Thyroid gland (tissue), 4 donors: ENCODE measurements around the gene LRFN3. TPM values are rescaled to one million over a fixed set of nuclear protein-coding genes. Genes with fewer than 3 reads are reported as not detected.

Source experiments
- DNase-seq, 2 donors: peaks; one replicate each; pipeline ENCODE4 v3.0.0-alpha.2; 2019
- H3K27ac ChIP-seq, 3 donors: fragments of 200-600 bp; sonication (generic); 1 replicate in 2 of 3; 2 replicates in 1 of 3; pipeline ENCODE4 v1.5.1; 2016 to 2019; ENCODE audit warnings: mild to moderate bottlenecking in 1 of 3, moderate library complexity in 1 of 3
- H3K27me3 ChIP-seq: fragments of 200-600 bp; sonication (generic); one replicate; pipeline ENCODE4 v1.5.1; 2019
- H3K36me3 ChIP-seq, 2 donors: fragments of 200-600 bp; sonication (generic); one replicate each; pipeline ENCODE4 v1.5.1; 2016 to 2019
- H3K4me1 ChIP-seq, 2 donors: fragments of 200-600 bp; sonication (generic); one replicate each; pipeline ENCODE4 v1.5.1; 2017 to 2019
- H3K4me3 ChIP-seq, 3 donors: fragments of 200-600 bp; sonication (generic); replicated peaks in 1 of 3; 1 replicate in 2 of 3; 2 replicates in 1 of 3; pipeline ENCODE4 v1.5.1; 2016; ENCODE audit warnings: mild to moderate bottlenecking in 1 of 3
- H3K9me3 ChIP-seq: fragments of 200-600 bp; sonication (generic); one replicate; pipeline ENCODE4 v1.5.1; 2017
- POLR2A ChIP-seq, 2 donors: fragments of 450-650 bp; IDR thresholded peaks; one replicate each; pipeline ENCODE4 v1.6.1; 2017; ENCODE audit warnings: antibody characterized with exemption in 2 of 2, mild to moderate bottlenecking in 2 of 2, moderate library complexity in 1 of 2
- WGBS, 2 donors: methylation state at CpG; one replicate each; pipeline ENCODE4 v1.1.5; 2017; 5-methylcytosine and 5-hydroxymethylcytosine counted together
- intact Hi-C: fragments of 100-400 bp; cut with DNase I; formaldehyde crosslinking; loops from one replicate; pipeline ENCODE4 v1.15.1; 2023
- total RNA-seq, 4 donors: library from RNA; depleted of rRNA; stranded (reverse); fragments of >200 nt; gene quantifications; one replicate each; pipeline ENCODE4 v1.2.3, GENCODE V29; 2016
- TF ChIP-seq, protein P1 (sequence below), 6 experiments: fragments of 200-600 bp in 3 of 6; fragments of 450-650 bp in 3 of 6; sonication (generic) in 3 of 6; IDR thresholded peaks; one replicate each; pipeline ENCODE4 v1.5.1; 2016 to 2019; ENCODE audit warnings: antibody characterized with exemption in 6 of 6, mild to moderate bottlenecking in 2 of 6, inconsistent platforms in 1 of 6, moderate library complexity in 1 of 6

LRFN3 gene
- total RNA-seq, 4 donors from 2014 or later = 7.1 to 15.5 (median 11.1) TPM

DNA sequence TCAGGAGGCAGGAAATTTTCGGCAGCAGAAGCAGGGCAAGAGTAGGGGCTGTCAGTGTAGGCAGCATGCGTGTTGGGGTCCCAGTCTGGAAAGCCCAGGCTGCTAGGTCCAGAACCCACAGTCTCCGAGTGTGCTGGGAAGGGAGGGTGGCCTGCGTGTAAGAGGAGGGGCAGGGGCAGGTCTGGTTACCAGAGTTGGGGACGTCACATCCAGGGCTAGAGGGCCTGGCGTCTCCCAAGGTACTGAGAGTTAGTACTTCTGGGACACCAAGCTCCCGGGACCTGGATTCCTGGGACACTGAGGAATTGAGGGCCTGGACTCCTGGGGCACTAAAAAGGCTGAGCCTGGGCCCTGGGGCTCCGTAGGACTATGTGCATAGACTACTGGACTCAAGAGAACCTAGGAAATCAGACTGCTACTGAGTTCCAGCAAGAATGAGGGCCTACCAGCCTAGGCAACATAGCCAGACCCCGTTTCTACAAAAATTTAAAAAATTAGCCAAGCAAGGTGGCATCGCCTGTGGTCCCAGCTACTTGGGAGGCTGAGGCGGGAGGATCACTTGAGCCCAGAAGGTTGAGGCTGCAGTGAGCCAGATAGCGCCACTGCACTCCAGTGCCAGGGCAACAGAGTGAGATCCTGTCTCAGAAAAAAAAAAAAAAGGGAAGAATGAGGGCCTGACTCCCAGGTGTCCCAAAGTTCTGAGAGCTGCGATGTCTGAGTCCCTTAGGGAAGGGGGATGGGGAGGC, 38.3 kb upstream of the LRFN3 start:
- Histone ChIP-seq H3K4me3 (peak overlapping the region in 1 of 3 donors; percentile 79), H3K9me3 (no peaks in the 10 kb centered on the region), H3K27ac (peak overlapping the region in 2 of 3 donors; percentile 72 to 85), H3K27me3 (no peaks in the 10 kb centered on the region), H3K36me3 (peaks cover 25 to 30% of the 10 kb centered on the region in 2 donors), H3K4me1 (peaks cover 7 to 18% of the 10 kb centered on the region in 2 donors)
- intact Hi-C loops = loop anchor here (5.0 kb wide), 1 partner anchor 34 kb away; no protein-coding TSS in a partner anchor
- 87 to 88% methylated on average over 13 of the region's 13 CpGs for WGBS, 2 donors
- DNase-seq = no peak
- TF ChIP-seq POLR2A (IDR thresholded peaks at IDR 0.05) = no peak
- TF ChIP-seq, protein P1, sequence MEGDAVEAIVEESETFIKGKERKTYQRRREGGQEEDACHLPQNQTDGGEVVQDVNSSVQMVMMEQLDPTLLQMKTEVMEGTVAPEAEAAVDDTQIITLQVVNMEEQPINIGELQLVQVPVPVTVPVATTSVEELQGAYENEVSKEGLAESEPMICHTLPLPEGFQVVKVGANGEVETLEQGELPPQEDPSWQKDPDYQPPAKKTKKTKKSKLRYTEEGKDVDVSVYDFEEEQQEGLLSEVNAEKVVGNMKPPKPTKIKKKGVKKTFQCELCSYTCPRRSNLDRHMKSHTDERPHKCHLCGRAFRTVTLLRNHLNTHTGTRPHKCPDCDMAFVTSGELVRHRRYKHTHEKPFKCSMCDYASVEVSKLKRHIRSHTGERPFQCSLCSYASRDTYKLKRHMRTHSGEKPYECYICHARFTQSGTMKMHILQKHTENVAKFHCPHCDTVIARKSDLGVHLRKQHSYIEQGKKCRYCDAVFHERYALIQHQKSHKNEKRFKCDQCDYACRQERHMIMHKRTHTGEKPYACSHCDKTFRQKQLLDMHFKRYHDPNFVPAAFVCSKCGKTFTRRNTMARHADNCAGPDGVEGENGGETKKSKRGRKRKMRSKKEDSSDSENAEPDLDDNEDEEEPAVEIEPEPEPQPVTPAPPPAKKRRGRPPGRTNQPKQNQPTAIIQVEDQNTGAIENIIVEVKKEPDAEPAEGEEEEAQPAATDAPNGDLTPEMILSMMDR (IDR thresholded peaks at IDR 0.05) = no peak

DNA sequence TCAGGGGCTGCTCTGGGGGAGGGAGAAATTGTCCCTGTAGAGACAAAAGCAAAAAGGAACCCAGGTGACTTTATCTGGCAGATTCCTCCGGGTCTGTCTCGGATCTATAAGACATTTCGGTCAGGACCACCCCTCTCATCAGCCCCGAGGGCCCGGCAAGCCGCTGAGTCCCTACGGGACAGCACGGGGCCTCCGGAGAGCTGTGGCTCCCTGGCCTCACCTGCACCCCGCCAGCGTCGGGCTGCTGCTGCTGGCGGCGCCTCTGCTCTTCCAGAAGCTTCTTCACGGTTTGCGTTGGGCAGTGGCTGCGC, 37.7 kb upstream of the LRFN3 start:
- TF ChIP-seq, protein P1 (IDR thresholded peaks at IDR 0.05) = no peak
- no peak for TF ChIP-seq POLR2A (IDR thresholded peaks at IDR 0.05)
- no peaks in the 10 kb centered on the region for H3K27me3 ChIP-seq
- 17 to 42% methylated on average over 3 to 5 of the region's 17 CpGs for WGBS, 2 donors
- peak overlapping the region; percentile 72 to 85 (median 84) for H3K27ac ChIP-seq
- peaks cover 7 to 20% of the 10 kb centered on the region in 2 donors for H3K4me1 ChIP-seq
- intact Hi-C loops = loop anchor here (5.0 kb wide), 1 partner anchor 34 kb away; no protein-coding TSS in a partner anchor
- H3K4me3 ChIP-seq = peak overlapping the region; percentile 31 to 95 (median 79)
- no peaks in the 10 kb centered on the region for H3K9me3 ChIP-seq
- H3K36me3 ChIP-seq = peaks cover 25 to 30% of the 10 kb centered on the region in 2 donors
- DNase-seq = no peak

DNA sequence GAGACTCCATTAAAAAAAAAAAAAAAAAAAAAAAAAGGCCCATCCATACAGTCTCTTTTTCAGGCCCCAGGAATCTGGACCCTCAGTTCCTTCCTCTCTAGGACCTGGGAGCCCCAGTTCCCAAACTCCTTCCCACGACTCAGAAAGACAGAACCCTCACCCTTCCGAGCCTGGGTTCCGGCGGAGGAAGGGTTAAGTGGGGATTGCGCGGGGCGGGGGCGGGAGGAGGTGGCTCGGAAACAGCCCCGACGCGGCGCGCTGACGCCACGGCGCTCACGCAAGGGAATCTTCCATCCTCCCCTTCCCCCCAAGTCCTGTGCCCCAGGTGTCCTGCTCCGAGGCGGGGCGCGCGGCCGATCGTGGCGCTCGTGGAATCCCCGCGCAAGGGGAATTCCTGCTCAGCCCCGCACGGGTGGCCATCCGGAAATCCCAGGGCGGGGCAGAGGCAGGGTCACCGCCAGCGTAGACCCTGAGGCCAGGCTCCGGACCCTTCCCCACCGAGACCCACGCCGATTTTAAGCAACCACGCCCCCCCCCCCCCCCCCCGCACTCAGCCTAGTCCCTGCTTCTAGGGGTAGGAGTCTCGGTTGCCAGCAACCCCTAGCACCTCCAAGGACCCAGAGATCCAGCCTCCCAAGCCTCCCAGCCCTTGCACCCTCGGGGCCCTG, 36.5 kb upstream of the LRFN3 start:
- Histone ChIP-seq H3K36me3 (peaks cover 16 to 22% of the 10 kb centered on the region in 2 donors), H3K27me3 (no peaks in the 10 kb centered on the region), H3K4me1 (peaks cover 7 to 24% of the 10 kb centered on the region in 2 donors), H3K4me3 (peak overlapping the region; percentile 56 to 95 (median 79)), H3K9me3 (no peaks in the 10 kb centered on the region), H3K27ac (peak overlapping the region; percentile 72 to 85 (median 84))
- no peak for TF ChIP-seq POLR2A (IDR thresholded peaks at IDR 0.05)
- TF ChIP-seq, protein P1 (IDR thresholded peaks at IDR 0.05) = no peak
- DNase-seq = peak; percentile 88 to 91
- intact Hi-C loops = loop anchor here (5.0 kb wide), 1 partner anchor 33 kb away; no protein-coding TSS in a partner anchor
- 0 to 2% methylated on average over 15 to 28 of the region's 43 CpGs for WGBS, 2 donors

DNA sequence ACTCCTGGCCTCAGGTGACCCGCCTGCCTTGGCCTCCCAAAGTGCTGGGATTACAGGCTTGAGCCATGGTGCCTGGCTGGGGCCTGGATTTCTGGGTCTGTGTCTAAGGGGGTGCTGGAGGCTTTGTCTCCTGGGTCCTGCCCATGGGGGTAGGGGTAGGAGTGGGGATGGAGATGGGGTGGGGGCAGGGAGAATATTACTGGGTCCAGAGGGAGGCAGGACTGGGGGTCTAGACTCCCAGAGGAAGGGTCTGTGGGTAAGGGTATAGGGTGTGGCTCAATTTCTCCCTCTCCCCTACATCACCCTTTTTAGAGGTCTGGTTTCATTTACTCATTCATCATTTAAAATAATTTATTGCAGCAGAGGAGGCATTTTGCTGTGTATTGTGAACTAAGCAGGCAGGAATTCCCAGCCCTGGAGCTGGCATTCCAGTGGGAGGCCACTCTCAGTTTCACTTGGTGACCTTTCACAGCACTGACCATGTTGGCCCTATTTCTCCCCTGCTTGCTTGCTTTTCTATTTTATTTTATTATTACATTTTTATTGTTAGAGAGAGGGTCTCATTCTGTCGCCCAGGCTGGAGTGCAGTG, 35.0 kb upstream of the LRFN3 start:
- no peak overlapping the region for H3K4me3 ChIP-seq

More for the DNA sequence above, 35.0 kb upstream of the LRFN3 start:
- intact Hi-C loops = no loop called here
- no peaks in the 10 kb centered on the region for H3K27me3 ChIP-seq
- no peaks in the 10 kb centered on the region for H3K9me3 ChIP-seq
- 66 to 79% methylated on average over 1 to 2 of the region's 2 CpGs for WGBS, 2 donors
- peak overlapping the region; percentile 30 to 85 (median 72) for H3K27ac ChIP-seq
- DNase-seq = no peak
- H3K36me3 ChIP-seq = peaks cover 8% of the 10 kb centered on the region in 2 donors
- peaks cover 7 to 27% of the 10 kb centered on the region in 2 donors for H3K4me1 ChIP-seq
- TF ChIP-seq, protein P1 (IDR thresholded peaks at IDR 0.05) = no peak
- no peak for TF ChIP-seq POLR2A (IDR thresholded peaks at IDR 0.05)
